ENCODE results near the gene APOB.

GRCh38 chr2:21072477-21073242, 28.8 kb upstream of the APOB start:
- TF ChIP-seq EP300 (IDR thresholded peaks at IDR 0.05; ENCODE audit: borderline replicate concordance in 1 of 2, low read depth in 1 of 2, low read length in 1 of 2) (peak in 1 of 2 experiments; percentile 67; a peak in 1 of 4 replicates), CTCF (IDR thresholded peaks at IDR 0.05) (no peak)
